Mesendoderm (in vitro differentiated cells): ENCODE data around the gene ZNF629.
A peak's percentile ranks its signal among the peaks of the same experiment; 100 is the strongest.

ENCODE experiments used
- DNase-seq: peaks from one replicate; pipeline ENCODE4 v3.0.0; 2013
- H2AK5ac ChIP-seq: 2 replicates; pipeline ENCODE4 v1.6.1; 2013; ENCODE audit warnings: low read length, inconsistent platforms
- H2BK120ac ChIP-seq: 2 replicates; pipeline ENCODE4 v1.6.1; 2013; ENCODE audit warnings: low read depth, mild to moderate bottlenecking, low read length, moderate library complexity, mixed read lengths
- H2BK15ac ChIP-seq: replicated peaks from 2 replicates; pipeline ENCODE4 v1.6.1; 2013; ENCODE audit warnings: low read depth, mild to moderate bottlenecking, moderate library complexity
- H2BK5ac ChIP-seq: 2 replicates; pipeline ENCODE4 v1.6.1; 2013; ENCODE audit warnings: low read length, inconsistent platforms
- H3K18ac ChIP-seq: 2 replicates; pipeline ENCODE4 v1.6.1; 2013; ENCODE audit warnings: mild to moderate bottlenecking, low read length, mixed read lengths
- H3K23ac ChIP-seq: one replicate; pipeline ENCODE4 v1.6.1; 2013; ENCODE audit warnings: low read length
- H3K27ac ChIP-seq: 2 replicates; pipeline ENCODE4 v1.5.1; 2013; ENCODE audit warnings: low read depth, mild to moderate bottlenecking, inconsistent platforms, low read length, moderate library complexity
- H3K27me3 ChIP-seq: 2 replicates; pipeline ENCODE4 v1.6.1; 2013; ENCODE audit warnings: low read length, control low read depth, mild to moderate bottlenecking, inconsistent platforms; ENCODE audit not compliant: insufficient read depth, poor library complexity
- H3K36me3 ChIP-seq: 2 replicates; pipeline ENCODE4 v1.6.1; 2013; ENCODE audit warnings: low read length, inconsistent platforms; ENCODE audit not compliant: control insufficient read depth, insufficient read depth
- H3K4ac ChIP-seq: one replicate; pipeline ENCODE4 v1.6.1; 2013; ENCODE audit warnings: low read depth, mild to moderate bottlenecking, low read length, moderate library complexity
- H3K4me1 ChIP-seq: 2 replicates; pipeline ENCODE4 v1.6.1; 2013; ENCODE audit warnings: low read depth, low read length, inconsistent platforms; ENCODE audit not compliant: control insufficient read depth
- H3K4me2 ChIP-seq: 2 replicates; pipeline ENCODE4 v1.6.1; 2013; ENCODE audit warnings: low read length
- H3K4me3 ChIP-seq: 2 replicates; pipeline ENCODE4 v1.5.1; 2013; ENCODE audit warnings: mild to moderate bottlenecking, low read length
- H3K56ac ChIP-seq: one replicate; pipeline ENCODE4 v1.6.1; 2013; ENCODE audit warnings: low read length
- H3K79me1 ChIP-seq: 2 replicates; pipeline ENCODE4 v1.6.1; 2013; ENCODE audit warnings: low read length, inconsistent platforms
- H3K79me2 ChIP-seq: 2 replicates; pipeline ENCODE4 v1.6.1; 2013; ENCODE audit warnings: mild to moderate bottlenecking, low read length; ENCODE audit not compliant: control insufficient read depth, insufficient read depth
- H3K9ac ChIP-seq: 2 replicates; pipeline ENCODE4 v1.6.1; 2013; ENCODE audit warnings: low read length, inconsistent platforms
- H4K5ac ChIP-seq: one replicate; pipeline ENCODE4 v1.6.1; 2013; ENCODE audit warnings: low read length
- H4K8ac ChIP-seq: one replicate; pipeline ENCODE4 v1.6.1; 2013; ENCODE audit warnings: low read depth, mild to moderate bottlenecking, control low read depth, low read length, moderate library complexity
- WGBS: extraction: QIAGEN DNeasy Blood & Tissue Kit; methylation state at CpG from one replicate; pipeline ENCODE4 v1.1.7; 2013; ENCODE audit warnings: low lambda C conversion rate, missing lambda C conversion rate; ENCODE audit not compliant: insufficient coverage; ENCODE audit errors: extremely low coverage; 5-methylcytosine and 5-hydroxymethylcytosine counted together

The ZNF629 gene

DNA sequence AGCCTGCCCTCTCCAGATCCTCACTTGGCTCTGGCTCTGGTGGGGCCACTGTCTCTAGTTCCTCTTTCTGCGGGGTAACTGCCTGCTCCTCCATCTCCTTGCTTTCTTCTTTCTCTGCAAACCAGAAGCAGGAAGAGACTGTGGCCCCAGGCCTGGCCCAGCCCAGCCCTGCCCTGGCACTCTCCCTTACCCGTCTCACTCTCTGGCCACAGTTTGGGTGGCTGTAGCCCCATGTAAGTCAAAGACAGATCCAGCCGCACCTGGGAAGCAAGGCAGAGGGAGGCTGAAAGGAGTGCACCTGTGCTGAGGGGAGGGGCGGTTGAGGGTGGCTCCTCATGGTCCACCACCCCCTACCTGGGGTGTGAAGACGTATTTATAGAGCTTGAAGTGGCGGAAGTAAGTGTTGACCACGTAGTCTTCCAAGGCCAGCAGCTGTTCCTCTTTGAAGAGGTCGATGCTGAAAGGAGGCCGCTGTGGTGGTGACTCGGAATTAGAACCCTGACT, 28.0 kb downstream of the ZNF629 start:
- no CpG with 5 or more reads among the region's 10 CpGs for WGBS
- DNase-seq = no peak
- H3K18ac ChIP-seq = no peak overlapping the region
- H2BK5ac ChIP-seq = no peak overlapping the region
- no peak overlapping the region for H4K5ac ChIP-seq
- no peak overlapping the region for H2BK120ac ChIP-seq
- no peak overlapping the region for H3K4me2 ChIP-seq
- no peak overlapping the region for H3K9ac ChIP-seq
- H3K27ac ChIP-seq = no peak overlapping the region
- no peak overlapping the region for H3K23ac ChIP-seq
- H4K8ac ChIP-seq = no peak overlapping the region
- H3K56ac ChIP-seq = no peak overlapping the region
- H3K79me2 ChIP-seq = peaks cover 14% of the 10 kb centered on the region
- no peak overlapping the region for H3K4ac ChIP-seq
- H2BK15ac ChIP-seq = no peak overlapping the region
- H2AK5ac ChIP-seq = no peak overlapping the region
- H3K27me3 ChIP-seq = no peaks in the 10 kb centered on the region
- no peaks in the 10 kb centered on the region for H3K4me1 ChIP-seq
- peaks cover 9% of the 10 kb centered on the region for H3K79me1 ChIP-seq
- H3K4me3 ChIP-seq = no peak overlapping the region
- H3K36me3 ChIP-seq = peaks cover 6% of the 10 kb centered on the region

DNA sequence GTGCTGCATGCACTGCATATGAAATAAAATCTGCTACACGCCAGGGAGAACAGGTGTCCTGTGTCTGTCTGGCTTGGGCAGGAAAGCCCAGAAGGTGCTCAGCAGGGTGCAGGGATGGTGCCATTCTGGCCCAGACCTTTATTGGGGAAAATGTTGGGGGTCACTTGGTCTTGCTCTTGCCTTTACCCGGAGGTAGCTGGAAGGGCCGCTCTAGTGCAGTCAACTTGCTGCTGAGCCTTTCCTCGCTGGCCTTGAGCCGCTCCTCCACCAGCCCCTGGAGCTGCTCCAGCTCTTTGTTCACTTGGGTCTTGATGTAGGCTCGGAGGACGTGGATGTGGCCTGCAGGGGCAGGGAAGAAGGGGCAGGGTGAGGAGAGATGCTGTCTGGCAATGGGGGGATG, 29.7 kb downstream of the ZNF629 start:
- Histone ChIP-seq H2AK5ac (no peak overlapping the region), H2BK15ac (no peak overlapping the region), H3K4me1 (no peaks in the 10 kb centered on the region), H3K4me2 (no peak overlapping the region), H3K27me3 (no peaks in the 10 kb centered on the region), H3K23ac (no peak overlapping the region), H4K8ac (no peak overlapping the region), H3K4me3 (no peak overlapping the region), H3K27ac (no peak overlapping the region), H3K56ac (no peak overlapping the region), H3K9ac (no peak overlapping the region), H3K4ac (no peak overlapping the region), H2BK5ac (no peak overlapping the region), H3K79me1 (no peaks in the 10 kb centered on the region), H4K5ac (no peak overlapping the region), H2BK120ac (no peak overlapping the region), H3K79me2 (no peaks in the 10 kb centered on the region), H3K18ac (no peak overlapping the region), H3K36me3 (peaks cover 10% of the 10 kb centered on the region)
- DNase-seq = no peak
- WGBS = no CpG with 5 or more reads among the region's 7 CpGs

DNA sequence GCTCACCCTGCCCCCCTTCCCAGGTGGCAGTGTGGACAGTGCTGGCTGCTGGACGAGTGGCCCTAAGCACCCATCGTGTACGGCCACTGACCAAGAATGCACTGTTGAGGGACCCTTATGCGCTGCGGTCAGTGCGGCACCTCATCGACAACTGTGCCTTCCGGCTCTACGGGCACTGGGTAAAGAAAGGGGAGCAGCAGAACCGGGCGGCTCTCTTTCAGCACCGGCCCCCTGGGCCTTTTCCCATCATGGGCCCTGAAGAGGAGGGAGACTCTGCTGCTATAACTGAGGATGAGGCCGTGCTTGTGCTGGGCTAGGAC, 30.3 kb downstream of the ZNF629 start:
- Histone ChIP-seq H3K56ac (no peak overlapping the region), H3K9ac (no peak overlapping the region), H4K8ac (no peak overlapping the region), H2BK15ac (no peak overlapping the region), H3K4me2 (no peak overlapping the region), H3K4me3 (no peak overlapping the region), H3K79me1 (no peaks in the 10 kb centered on the region), H3K79me2 (no peaks in the 10 kb centered on the region), H2AK5ac (no peak overlapping the region), H3K4me1 (no peaks in the 10 kb centered on the region), H3K23ac (no peak overlapping the region), H3K27ac (no peak overlapping the region), H2BK120ac (no peak overlapping the region), H3K18ac (no peak overlapping the region), H2BK5ac (no peak overlapping the region), H3K4ac (no peak overlapping the region), H4K5ac (no peak overlapping the region), H3K36me3 (peaks cover 10% of the 10 kb centered on the region), H3K27me3 (no peaks in the 10 kb centered on the region)
- no peak for DNase-seq
- no CpG with 5 or more reads among the region's 13 CpGs for WGBS

DNA sequence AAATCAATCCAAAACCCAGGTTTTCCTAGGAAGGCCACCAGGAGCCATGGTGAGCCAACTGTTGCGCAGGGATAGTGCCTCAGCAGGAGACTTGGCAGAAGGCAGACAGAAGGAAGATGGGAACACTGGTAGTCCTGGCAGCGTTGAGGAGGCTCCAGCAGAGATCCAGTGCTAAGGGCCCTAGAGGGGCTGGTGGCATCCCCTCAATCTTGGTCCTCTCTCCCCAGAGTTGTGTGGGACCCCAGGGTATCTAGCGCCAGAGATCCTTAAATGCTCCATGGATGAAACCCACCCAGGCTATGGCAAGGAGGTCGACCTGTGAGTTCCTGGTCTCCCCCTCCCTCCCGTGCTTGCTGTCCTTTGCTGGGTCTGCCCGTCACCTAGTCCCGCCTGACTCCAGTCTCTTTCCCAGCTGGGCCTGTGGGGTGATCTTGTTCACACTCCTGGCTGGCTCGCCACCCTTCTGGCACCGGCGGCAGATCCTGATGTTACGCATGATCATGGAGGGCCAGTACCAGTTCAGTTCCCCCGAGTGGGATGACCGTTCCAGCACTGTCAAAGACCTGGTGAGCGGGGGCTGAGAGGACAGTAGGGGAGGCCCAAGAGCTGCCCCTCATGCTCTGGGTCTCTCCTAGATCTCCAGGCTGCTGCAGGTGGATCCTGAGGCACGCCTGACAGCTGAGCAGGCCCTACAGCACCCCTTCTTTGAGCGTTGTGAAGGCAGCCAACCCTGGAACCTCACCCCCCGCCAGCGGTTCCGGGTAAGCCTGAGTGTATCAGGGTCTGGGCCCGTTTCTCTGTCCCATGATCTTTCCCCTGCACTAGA, 30.8 kb downstream of the ZNF629 start:
- H2AK5ac ChIP-seq = no peak overlapping the region
- no peak overlapping the region for H3K4me2 ChIP-seq
- no peak overlapping the region for H2BK5ac ChIP-seq
- H3K9ac ChIP-seq = no peak overlapping the region
- no peak overlapping the region for H3K23ac ChIP-seq
- DNase-seq = no peak
- H2BK15ac ChIP-seq = no peak overlapping the region
- H3K4ac ChIP-seq = no peak overlapping the region
- no peak overlapping the region for H4K8ac ChIP-seq
- H2BK120ac ChIP-seq = no peak overlapping the region
- no peaks in the 10 kb centered on the region for H3K79me2 ChIP-seq
- no peak overlapping the region for H3K56ac ChIP-seq
- H3K4me3 ChIP-seq = no peak overlapping the region
- no peak overlapping the region for H4K5ac ChIP-seq
- no peaks in the 10 kb centered on the region for H3K27me3 ChIP-seq
- H3K4me1 ChIP-seq = no peaks in the 10 kb centered on the region
- no peak overlapping the region for H3K27ac ChIP-seq
- H3K18ac ChIP-seq = no peak overlapping the region
- no CpG with 5 or more reads among the region's 20 CpGs for WGBS
- H3K79me1 ChIP-seq = peaks cover 4% of the 10 kb centered on the region
- H3K36me3 ChIP-seq = peaks cover 14% of the 10 kb centered on the region

DNA sequence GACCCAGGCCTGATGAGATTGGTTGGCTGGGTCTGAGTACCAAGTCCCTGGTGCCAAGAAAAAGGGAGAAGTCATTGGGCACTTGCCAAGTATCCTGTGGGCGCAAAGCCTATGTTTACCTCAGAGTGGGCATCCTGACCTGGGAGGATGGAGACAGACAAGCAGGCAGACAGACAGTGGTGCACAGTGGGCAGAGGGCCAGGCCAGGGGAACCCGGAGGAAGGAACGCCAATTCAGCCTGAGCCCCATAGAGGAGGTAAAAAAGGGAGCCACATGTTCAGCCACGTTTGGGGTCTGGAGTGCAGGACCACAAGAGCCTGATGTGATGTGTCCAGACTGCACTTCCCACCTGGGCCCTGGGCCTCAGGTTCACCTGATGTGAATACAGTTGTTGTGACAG, 33.4 kb downstream of the ZNF629 start:
- Histone ChIP-seq H3K27me3 (no peaks in the 10 kb centered on the region), H3K79me2 (peaks cover 20% of the 10 kb centered on the region), H4K8ac (no peak overlapping the region), H3K79me1 (peaks cover 17% of the 10 kb centered on the region), H3K18ac (no peak overlapping the region), H2AK5ac (no peak overlapping the region), H3K27ac (peak overlapping the region; percentile 3), H3K4me3 (no peak overlapping the region), H2BK120ac (no peak overlapping the region), H2BK15ac (no peak overlapping the region), H2BK5ac (no peak overlapping the region), H3K4me1 (peaks cover 3% of the 10 kb centered on the region), H3K4ac (no peak overlapping the region), H3K4me2 (no peak overlapping the region), H3K56ac (no peak overlapping the region), H3K23ac (no peak overlapping the region), H3K9ac (no peak overlapping the region), H4K5ac (no peak overlapping the region), H3K36me3 (peaks cover 14% of the 10 kb centered on the region)
- no peak for DNase-seq
- no CpG with 5 or more reads among the region's 4 CpGs for WGBS
